ENCODE data around the gene SDC3.
A peak's percentile ranks its signal among the peaks of the same experiment; 100 is the strongest.

Gene SDC3

DNA sequence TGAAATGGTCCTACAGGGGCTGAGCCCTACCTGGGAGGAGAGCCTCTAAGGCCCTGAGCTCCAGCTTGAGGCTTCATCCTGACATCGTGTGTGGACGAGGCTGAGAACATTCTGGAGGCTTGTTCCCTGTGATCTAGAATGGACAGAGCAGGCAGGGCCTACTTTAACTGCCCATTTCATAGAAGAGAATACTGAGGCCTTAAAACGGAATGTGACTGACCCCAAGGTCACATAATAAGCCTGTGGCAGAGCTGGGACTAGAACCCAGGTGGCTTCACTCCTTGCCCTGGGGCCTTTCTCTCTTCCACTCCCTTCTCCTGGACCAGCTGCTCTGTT lies 6.0 kb upstream of the SDC3 start:
- no peak overlapping the region for H3K27ac ChIP-seq (ENCODE audit: low read depth, low read length)
- no peaks in the 10 kb centered on the region for H3K27me3 ChIP-seq (ENCODE audit: control insufficient read depth in 1 of 2, insufficient read depth in 2 of 2, low read length in 2 of 2)
- H3K9ac ChIP-seq (ENCODE audit: low read depth in 1 of 2, low read length in 2 of 2): no peak overlapping the region
- no peak overlapping the region for H3K4me3 ChIP-seq (ENCODE audit: low read depth in 1 of 2, low read length in 2 of 2)
- no peaks in the 10 kb centered on the region for H3K36me3 ChIP-seq (ENCODE audit: control insufficient read depth in 1 of 2, insufficient read depth in 2 of 2, low read length in 2 of 2)
- peaks cover 8 to 11% of the 10 kb centered on the region in 2 donors for H3K4me1 ChIP-seq (ENCODE audit: control insufficient read depth in 1 of 2, insufficient read depth in 2 of 2, low read length in 2 of 2)
- H3K9me3 ChIP-seq (ENCODE audit: control insufficient read depth in 1 of 2, low read length in 2 of 2): no peaks in the 10 kb centered on the region

DNA sequence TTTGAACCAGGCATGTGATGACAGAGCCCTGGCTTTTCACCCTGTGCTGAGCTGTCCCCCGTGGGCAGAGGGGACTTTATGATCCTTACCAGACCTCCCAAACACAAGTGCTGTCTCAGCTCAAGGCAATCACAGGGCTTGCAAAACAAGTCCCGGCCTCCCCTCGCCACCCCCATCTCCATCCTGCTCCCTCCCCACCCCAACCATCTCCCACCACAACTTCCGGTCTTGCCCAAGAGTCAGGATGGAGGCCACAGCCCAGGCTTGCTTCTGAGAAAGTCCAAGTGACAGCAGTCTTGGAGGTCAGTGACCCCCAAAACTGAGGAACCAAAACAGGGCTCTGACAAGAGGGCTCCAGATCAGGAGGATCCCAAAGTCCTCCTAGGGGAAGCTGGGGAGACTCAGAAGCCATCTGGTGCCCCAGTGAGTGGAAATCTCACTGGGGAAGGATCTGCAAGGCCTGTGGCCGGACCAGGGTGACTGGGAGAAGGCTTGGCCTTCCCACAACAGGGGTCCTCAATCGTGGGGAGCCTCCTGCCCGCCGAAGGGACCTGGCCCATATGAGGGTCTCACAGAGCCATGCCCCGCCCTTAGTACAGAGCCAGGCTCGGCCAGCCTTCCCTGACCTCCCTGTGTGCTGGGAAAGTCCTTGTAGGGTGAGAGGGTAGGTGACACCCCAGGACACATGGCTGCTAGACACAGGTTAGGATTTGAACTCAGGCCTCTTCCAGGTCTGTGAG lies 4.5 kb upstream of the SDC3 start:
- H3K27me3 ChIP-seq (ENCODE audit: control insufficient read depth in 1 of 2, insufficient read depth in 2 of 2, low read length in 2 of 2): no peaks in the 10 kb centered on the region
- no peaks in the 10 kb centered on the region for H3K9me3 ChIP-seq (ENCODE audit: control insufficient read depth in 1 of 2, low read length in 2 of 2)
- H3K27ac ChIP-seq (ENCODE audit: low read depth, low read length): no peak overlapping the region
- H3K36me3 ChIP-seq (ENCODE audit: control insufficient read depth in 1 of 2, insufficient read depth in 2 of 2, low read length in 2 of 2): no peaks in the 10 kb centered on the region
- no peak overlapping the region for H3K4me3 ChIP-seq (ENCODE audit: low read depth in 1 of 2, low read length in 2 of 2)
- H3K9ac ChIP-seq (ENCODE audit: low read depth in 1 of 2, low read length in 2 of 2): no peak overlapping the region
- H3K4me1 ChIP-seq (ENCODE audit: control insufficient read depth in 1 of 2, insufficient read depth in 2 of 2, low read length in 2 of 2): peaks cover 14 to 19% of the 10 kb centered on the region in 2 donors

DNA sequence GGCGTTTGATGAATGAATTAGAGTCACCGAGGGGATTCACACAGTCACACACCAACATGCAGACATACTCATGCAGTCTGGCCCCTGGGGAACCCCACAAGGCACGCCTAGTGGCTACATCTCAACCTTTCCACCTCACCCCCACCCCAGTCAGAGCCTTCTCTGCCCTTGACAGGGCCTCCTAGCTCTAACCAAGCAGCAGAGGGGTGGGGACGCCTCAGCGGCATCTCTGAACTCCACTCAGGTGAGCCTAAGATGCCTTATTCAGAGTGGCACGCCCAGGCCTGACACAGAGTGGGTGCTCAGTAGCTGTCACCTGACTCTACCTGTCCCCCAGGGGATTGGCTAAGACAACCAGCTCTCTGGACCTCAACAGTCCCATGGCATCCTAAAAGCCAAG lies 3.7 kb upstream of the SDC3 start:
- H3K9me3 ChIP-seq (ENCODE audit: control insufficient read depth in 1 of 2, low read length in 2 of 2): no peaks in the 10 kb centered on the region
- H3K36me3 ChIP-seq (ENCODE audit: control insufficient read depth in 1 of 2, insufficient read depth in 2 of 2, low read length in 2 of 2): no peaks in the 10 kb centered on the region
- H3K4me1 ChIP-seq (ENCODE audit: control insufficient read depth in 1 of 2, insufficient read depth in 2 of 2, low read length in 2 of 2): peaks cover 14 to 24% of the 10 kb centered on the region in 2 donors
- H3K27me3 ChIP-seq (ENCODE audit: control insufficient read depth in 1 of 2, insufficient read depth in 2 of 2, low read length in 2 of 2): peaks cover 4 to 6% of the 10 kb centered on the region in 2 donors
- no peak overlapping the region for H3K27ac ChIP-seq (ENCODE audit: low read depth, low read length)
- no peak overlapping the region for H3K4me3 ChIP-seq (ENCODE audit: low read depth in 1 of 2, low read length in 2 of 2)
- H3K9ac ChIP-seq (ENCODE audit: low read depth in 1 of 2, low read length in 2 of 2): no peak overlapping the region

DNA sequence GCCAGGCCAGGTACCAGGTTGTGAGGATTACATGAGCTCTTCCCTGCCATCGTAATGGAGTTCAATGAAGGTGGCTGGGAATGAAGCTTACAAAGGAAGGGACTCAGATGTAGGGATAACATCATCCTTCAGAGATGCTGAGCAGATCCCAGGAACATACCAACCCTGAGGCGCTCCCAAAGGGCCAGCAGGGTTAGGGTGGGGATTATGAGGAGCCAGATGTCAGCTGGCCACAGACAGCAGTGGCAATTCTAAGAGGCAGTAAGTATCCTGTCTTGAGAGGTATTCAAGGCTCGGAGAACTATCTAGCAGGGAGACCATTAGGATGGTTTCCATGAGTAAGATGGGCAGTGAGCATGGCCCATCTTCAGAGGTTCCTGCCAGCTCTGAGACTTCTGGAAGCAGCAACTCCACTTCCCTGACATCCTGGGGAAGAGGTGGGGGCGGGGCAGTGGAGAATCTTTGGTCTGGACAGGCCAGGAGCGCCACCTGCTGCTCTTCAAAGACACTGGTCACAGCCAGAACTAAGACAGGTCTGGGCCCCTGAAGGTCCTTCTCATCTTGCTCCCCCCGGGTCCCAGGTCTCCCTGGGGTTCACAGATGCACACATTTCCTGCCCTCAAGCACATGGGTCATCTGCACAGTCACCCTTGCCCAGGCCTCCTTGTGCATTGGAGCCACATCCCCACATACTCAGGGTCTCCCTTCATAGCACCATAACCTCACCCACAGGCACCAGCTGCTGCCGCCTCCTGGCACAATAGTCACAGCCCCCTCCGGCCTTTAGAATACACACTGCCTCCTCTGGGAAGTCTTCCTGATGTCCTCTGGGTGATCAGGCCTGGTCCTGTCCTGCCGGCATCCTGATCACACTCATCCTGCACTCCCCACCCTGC lies 2.7 kb upstream of the SDC3 start:
- Histone ChIP-seq H3K4me3 (ENCODE audit: low read depth in 1 of 2, low read length in 2 of 2) (no peak overlapping the region), H3K4me1 (ENCODE audit: control insufficient read depth in 1 of 2, insufficient read depth in 2 of 2, low read length in 2 of 2) (peaks cover 14 to 24% of the 10 kb centered on the region in 2 donors), H3K27me3 (ENCODE audit: control insufficient read depth in 1 of 2, insufficient read depth in 2 of 2, low read length in 2 of 2) (peaks cover 9% of the 10 kb centered on the region in 2 donors), H3K36me3 (ENCODE audit: control insufficient read depth in 1 of 2, insufficient read depth in 2 of 2, low read length in 2 of 2) (no peaks in the 10 kb centered on the region), H3K27ac (ENCODE audit: low read depth, low read length) (no peak overlapping the region), H3K9ac (ENCODE audit: low read depth in 1 of 2, low read length in 2 of 2) (no peak overlapping the region), H3K9me3 (ENCODE audit: control insufficient read depth in 1 of 2, low read length in 2 of 2) (no peaks in the 10 kb centered on the region)

DNA sequence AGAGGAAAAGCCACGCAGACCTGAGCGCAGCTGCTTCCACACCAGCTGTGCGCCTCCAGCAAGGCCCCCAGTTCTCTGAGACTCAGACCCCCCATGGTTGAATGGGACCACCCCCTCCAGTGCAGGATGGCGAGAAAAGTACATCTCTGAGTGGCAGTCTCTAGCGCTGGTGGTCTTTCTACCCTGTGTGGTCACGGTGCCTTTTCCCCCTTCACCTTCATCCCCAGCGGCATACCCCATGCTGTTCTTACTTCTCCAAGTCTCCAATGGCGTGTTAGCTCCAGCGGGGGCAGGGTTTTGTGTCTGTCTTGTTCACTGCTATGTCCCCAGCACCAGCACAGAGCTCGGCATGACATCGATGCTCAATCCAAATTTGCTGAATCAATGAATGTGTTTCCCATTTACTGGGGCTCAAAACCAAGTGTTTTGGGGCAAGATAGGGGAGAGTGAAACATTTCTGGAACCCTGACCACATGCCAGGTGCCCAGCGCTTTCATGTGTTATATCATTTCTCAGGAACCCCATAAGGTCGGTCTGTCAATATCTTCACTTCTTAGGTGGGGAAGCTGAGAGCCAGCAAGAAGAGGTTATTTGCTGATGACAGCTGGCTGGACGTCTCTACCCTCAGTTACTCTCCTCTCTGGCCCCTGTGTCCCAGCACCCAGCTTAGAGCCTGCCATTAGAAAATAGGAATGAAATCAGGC lies 959 bp upstream of the SDC3 start:
- Histone ChIP-seq H3K9me3 (ENCODE audit: control insufficient read depth in 1 of 2, low read length in 2 of 2) (no peaks in the 10 kb centered on the region), H3K4me3 (ENCODE audit: low read depth in 1 of 2, low read length in 2 of 2) (peak overlapping the region in 1 of 2 donors; percentile 38), H3K27ac (ENCODE audit: low read depth, low read length) (no peak overlapping the region), H3K27me3 (ENCODE audit: control insufficient read depth in 1 of 2, insufficient read depth in 2 of 2, low read length in 2 of 2) (peaks cover 9% of the 10 kb centered on the region in 2 donors), H3K36me3 (ENCODE audit: control insufficient read depth in 1 of 2, insufficient read depth in 2 of 2, low read length in 2 of 2) (no peaks in the 10 kb centered on the region), H3K9ac (ENCODE audit: low read depth in 1 of 2, low read length in 2 of 2) (peak overlapping the region; percentile 5 to 54), H3K4me1 (ENCODE audit: control insufficient read depth in 1 of 2, insufficient read depth in 2 of 2, low read length in 2 of 2) (peaks cover 16 to 28% of the 10 kb centered on the region in 2 donors)

DNA sequence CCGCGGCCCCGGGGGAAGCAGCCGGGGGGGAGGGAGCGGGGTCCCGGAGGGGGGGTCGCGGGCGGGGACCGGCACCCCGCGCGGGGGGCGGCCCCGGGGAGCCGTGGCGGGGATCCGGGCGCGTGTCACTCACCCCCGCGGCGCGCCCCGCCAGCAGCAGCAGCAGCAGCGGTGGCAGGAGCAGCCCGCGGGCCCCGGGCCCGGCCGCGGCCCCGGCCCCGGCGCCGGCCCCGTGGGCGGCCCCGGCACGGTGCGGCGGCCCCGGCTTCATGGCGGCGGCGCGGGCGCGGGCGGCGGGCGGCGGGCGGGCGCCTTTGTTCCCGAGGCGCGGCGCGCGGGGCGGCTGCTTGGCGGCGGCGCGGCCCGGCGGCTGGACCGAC lies 252 bp downstream of the SDC3 start:
- Histone ChIP-seq H3K9me3 (ENCODE audit: control insufficient read depth in 1 of 2, low read length in 2 of 2) (no peaks in the 10 kb centered on the region), H3K9ac (ENCODE audit: low read depth in 1 of 2, low read length in 2 of 2) (no peak overlapping the region), H3K36me3 (ENCODE audit: control insufficient read depth in 1 of 2, insufficient read depth in 2 of 2, low read length in 2 of 2) (no peaks in the 10 kb centered on the region), H3K4me3 (ENCODE audit: low read depth in 1 of 2, low read length in 2 of 2) (no peak overlapping the region), H3K27me3 (ENCODE audit: control insufficient read depth in 1 of 2, insufficient read depth in 2 of 2, low read length in 2 of 2) (peaks cover 9% of the 10 kb centered on the region in 2 donors), H3K4me1 (ENCODE audit: control insufficient read depth in 1 of 2, insufficient read depth in 2 of 2, low read length in 2 of 2) (peaks cover 21 to 31% of the 10 kb centered on the region in 2 donors), H3K27ac (ENCODE audit: low read depth, low read length) (no peak overlapping the region)

DNA sequence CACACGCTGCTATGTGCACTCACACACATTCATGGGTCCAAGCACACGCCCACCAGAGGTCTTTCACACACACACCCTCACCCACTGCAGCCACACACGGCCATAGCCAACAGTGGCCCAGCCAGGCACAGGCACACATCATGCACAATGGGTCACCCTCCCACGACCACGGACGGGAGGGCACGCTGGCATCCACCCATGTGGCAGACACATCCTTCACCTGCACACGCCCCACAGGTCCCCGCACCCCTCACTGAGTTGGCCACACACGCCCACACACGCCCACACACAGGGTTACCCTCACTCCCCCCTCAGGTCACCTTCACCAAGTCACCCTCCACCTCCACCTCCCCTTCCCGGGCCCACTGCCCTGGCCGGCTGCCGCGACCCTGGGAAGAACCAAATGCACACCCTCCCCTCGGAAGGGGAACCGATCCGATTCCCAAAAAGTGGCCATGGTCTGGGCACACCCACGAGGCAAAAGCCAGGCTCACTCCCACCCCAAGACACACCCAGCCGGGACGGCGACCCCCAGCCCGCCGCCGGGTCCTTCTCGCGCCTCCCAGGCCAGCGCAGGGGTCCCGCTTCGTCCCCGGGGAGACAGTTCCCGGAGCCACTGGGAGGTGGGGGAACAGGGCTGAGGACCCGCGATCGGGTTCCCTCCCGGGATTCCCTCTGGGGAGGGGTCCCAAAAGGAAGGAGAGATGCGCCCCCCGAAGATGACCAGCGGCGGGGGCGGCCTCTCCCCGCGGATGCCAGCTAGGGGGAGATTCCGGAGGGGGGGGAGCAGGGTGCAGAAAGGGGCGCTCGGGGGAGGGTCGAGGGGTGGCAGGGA lies 860 bp downstream of the SDC3 start:
- Histone ChIP-seq H3K27me3 (ENCODE audit: control insufficient read depth in 1 of 2, insufficient read depth in 2 of 2, low read length in 2 of 2) (peaks cover 9% of the 10 kb centered on the region in 2 donors), H3K27ac (ENCODE audit: low read depth, low read length) (no peak overlapping the region), H3K9ac (ENCODE audit: low read depth in 1 of 2, low read length in 2 of 2) (peak overlapping the region; percentile 29 to 38), H3K36me3 (ENCODE audit: control insufficient read depth in 1 of 2, insufficient read depth in 2 of 2, low read length in 2 of 2) (no peaks in the 10 kb centered on the region), H3K4me1 (ENCODE audit: control insufficient read depth in 1 of 2, insufficient read depth in 2 of 2, low read length in 2 of 2) (peaks cover 21 to 32% of the 10 kb centered on the region in 2 donors), H3K9me3 (ENCODE audit: control insufficient read depth in 1 of 2, low read length in 2 of 2) (no peaks in the 10 kb centered on the region), H3K4me3 (ENCODE audit: low read depth in 1 of 2, low read length in 2 of 2) (peak overlapping the region; percentile 42 to 59)

DNA sequence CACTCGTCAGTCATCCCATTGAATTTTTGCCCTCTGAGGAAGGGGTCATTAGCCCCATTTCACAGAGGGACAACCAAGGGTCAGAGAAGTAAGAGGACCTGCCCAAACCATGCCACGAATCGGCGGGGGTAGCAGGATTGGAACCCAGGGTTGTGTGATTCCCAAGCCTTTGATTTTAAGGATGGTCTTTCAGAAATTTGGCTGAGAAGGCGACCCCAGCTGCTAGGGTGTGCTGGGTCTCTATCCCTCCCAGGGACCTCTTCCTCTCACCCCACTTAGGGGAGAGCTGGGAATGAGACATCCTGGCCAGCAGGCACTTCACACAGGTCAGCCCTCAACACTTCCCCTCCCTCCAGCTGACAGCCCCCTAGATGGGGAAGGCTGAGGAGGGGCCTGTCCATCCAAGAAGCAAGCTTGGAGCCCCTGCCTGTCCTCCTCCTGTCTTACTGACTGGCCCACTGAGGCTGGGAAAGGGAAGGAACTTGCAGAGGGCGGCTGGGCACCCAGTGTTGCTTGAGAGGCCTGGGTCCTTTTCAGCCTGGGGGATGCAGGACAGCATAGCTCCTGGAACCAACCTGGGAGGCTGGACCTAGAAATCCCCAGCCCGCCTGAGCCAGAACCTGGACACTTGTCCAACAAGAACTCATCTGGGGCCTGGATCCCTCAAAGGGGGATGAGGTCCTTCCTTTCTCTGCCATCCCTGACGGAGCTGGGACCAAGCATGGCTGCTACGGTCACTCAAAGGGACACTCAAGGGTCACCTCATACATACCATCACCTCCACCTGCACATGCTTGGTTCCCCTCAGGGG lies 1.7 kb downstream of the SDC3 start:
- Histone ChIP-seq H3K27me3 (ENCODE audit: control insufficient read depth in 1 of 2, insufficient read depth in 2 of 2, low read length in 2 of 2) (peaks cover 9% of the 10 kb centered on the region in 2 donors), H3K27ac (ENCODE audit: low read depth, low read length) (no peak overlapping the region), H3K9me3 (ENCODE audit: control insufficient read depth in 1 of 2, low read length in 2 of 2) (no peaks in the 10 kb centered on the region), H3K36me3 (ENCODE audit: control insufficient read depth in 1 of 2, insufficient read depth in 2 of 2, low read length in 2 of 2) (no peaks in the 10 kb centered on the region), H3K4me3 (ENCODE audit: low read depth in 1 of 2, low read length in 2 of 2) (peak overlapping the region; percentile 42 to 59), H3K9ac (ENCODE audit: low read depth in 1 of 2, low read length in 2 of 2) (no peak overlapping the region), H3K4me1 (ENCODE audit: control insufficient read depth in 1 of 2, insufficient read depth in 2 of 2, low read length in 2 of 2) (peaks cover 26 to 40% of the 10 kb centered on the region in 2 donors)
